GM19099 (cell line): ENCODE measurements around the gene KLHL34.

Experiments used
- POLR2A ChIP-seq: IDR thresholded peaks from 3 replicates; pipeline ENCODE4 v1.6.1; 2011; ENCODE audit warnings: low read depth; ENCODE audit not compliant: insufficient read length; ENCODE audit errors: extremely low read depth

Gene KLHL34, protein sequence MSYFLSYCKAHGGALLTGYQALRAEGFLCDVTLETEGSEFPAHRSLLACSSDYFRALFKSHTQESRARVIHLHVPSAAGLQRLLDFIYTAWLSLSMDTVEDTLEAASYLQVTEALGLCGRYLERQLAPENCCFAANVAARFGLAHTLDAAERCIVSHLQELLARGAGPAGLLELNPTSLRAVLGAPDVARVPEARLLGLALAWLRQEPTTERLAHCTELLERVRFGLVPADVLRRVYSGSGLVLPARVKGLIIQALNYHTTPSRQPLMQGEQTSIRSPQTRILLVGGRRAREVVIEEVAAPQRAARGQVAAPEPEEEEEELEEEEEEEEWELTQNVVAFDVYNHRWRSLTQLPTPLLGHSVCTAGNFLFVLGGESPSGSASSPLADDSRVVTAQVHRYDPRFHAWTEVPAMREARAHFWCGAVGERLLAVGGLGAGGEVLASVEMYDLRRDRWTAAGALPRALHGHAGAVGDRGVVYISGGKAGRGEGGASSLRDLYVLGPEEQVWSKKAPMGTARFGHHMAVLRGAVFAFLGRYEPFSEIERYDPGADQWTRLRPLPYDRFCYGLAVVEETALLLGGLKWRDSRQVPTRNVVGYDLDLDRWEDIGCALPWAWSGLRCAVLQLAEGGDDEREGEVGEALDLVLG

GRCh38 chrX:21658152-21658737 lies at the start of gene KLHL34:
Gene KLHL34 (minus strand): TSS chrX:21658330. CDS start chrX:21657788, 542 bp downstream.
- TF ChIP-seq POLR2A = no peak

- no peak for TF ChIP-seq POLR2A
These were observed 47.1 kb upstream of the KLHL34 start for GRCh38 chrX:21705225-21705624.

DNA sequence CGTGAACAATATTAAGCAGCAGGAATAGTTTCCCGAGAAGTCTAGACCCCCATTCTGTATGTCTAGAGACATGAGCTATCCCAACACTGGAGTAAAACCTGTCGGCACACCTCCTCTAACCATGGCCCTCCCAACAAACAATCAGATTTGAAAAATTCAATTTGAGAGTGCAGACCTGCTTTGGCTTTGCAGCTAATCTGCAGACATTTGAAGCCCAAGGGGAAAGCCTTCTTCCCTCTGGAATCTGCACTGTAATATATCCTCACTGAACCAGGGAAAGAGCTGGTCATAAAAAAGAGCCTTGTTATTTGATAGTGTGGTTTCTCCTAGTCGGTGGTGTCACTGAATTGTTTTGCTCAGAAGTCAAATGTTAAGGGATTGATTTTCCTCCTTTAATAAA lies 44.6 kb upstream of the KLHL34 start:
- no peak for TF ChIP-seq POLR2A

GRCh38 chrX:21700967-21701366 lies 42.8 kb upstream of the KLHL34 start:
- no peak for TF ChIP-seq POLR2A

- no peak for TF ChIP-seq POLR2A
These were observed 42.1 kb upstream of the KLHL34 start for GRCh38 chrX:21700275-21700674.

- TF ChIP-seq POLR2A = no peak
These were observed 41.0 kb upstream of the KLHL34 start for GRCh38 chrX:21699136-21699535.

DNA sequence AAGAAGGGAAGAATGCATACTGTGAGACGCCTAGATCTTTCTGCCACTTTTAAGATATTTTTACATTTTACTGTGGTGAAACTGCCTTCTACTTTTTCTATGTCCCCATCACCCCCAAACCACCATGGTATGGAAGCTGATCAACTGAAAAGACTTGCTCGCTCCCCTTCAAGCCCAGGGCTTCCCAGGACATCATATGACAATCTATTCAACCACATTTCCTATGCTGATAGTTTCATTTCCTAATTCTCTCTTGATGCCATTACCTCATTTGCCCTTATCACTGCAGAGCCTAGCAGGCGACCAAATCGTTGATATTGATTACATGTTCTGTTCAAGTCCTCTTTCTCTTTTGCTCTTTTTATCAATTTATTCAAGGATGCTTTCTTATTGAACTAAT lies 40.1 kb upstream of the KLHL34 start:
- no peak for TF ChIP-seq POLR2A

DNA sequence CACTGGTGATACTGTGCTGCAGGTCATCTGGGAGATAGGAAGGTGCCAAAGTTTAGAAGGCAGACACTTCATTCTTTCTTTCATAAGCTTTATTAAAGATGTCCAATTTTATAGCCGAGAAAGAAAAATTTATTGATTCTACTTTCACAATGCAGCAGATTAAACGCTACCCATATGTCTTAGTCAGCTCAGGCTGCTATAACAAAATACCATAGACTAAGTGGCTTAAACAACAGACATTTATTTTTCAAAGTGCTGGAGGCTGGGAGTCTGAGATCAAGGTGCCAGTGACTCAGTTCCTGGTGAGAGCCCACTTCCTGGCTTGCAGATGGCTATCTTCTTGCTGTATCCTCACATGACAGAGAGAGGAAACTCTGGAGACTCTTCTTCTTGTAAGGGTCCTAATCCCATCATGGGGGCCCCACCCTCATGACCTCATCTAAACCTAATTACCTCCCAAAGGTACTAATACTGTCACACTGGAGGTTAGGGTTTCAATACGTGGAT lies 33.4 kb upstream of the KLHL34 start:
- TF ChIP-seq POLR2A = no peak

- TF ChIP-seq POLR2A = no peak
These were observed 25.8 kb upstream of the KLHL34 start for GRCh38 chrX:21683941-21684340.

GRCh38 chrX:21678048-21678612 lies 20.0 kb upstream of the KLHL34 start:
- no peak for TF ChIP-seq POLR2A

- TF ChIP-seq POLR2A = no peak
These were observed 17.8 kb upstream of the KLHL34 start for GRCh38 chrX:21675931-21676330.

DNA sequence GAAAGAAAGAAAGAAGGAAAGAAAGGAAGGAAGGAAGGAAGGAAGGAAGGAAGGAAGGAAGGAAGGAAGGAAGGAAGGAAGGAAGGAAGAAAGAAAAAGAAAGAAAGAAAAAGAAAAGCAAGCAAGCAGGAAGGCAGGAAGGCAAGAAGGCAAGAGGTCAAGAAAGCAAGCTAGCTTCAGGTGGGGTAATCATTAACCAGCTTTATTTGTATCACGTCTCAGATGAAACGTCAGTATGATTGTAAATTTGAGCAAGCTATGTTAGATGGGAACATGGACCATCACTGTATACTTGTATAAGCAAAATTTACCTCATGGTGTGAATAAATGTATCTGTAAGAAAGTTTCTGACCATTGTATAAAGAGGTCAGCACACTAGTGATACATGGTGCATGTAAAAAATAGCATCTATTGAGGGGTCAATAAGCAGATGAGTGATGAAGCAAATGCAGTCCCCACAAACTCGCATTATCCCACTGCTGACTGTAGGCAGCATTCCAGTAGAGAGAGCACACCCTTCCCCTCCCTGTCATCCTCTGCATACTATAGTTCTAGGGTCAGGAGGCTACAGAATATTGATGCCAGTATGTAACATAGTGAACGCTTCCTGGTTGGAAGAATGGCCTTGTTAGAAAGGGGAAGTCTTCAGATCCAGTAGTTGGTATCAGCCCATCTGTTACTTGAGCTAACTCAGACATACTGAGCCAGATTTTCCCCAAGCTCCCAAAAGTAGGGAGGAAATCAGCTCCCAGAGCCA lies 16.5 kb upstream of the KLHL34 start:
- TF ChIP-seq POLR2A = no peak

DNA sequence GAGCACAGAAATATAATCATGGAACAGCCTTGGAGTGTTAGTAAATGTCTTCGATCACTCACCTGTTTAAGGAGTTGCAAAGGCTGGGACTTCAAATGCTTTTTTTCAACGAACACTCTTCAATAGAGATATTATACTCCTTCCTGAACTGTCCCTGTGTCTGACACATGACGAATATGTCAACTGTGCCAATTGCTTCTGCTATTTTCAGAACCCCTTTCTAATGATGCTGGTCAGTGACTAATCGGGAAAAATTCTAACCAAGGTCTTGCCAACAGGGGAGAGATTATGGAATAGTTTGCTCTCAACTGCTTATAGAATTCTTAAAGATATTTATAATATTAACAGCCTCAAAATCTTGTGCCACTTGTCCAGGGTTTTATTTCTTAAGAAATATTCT lies 8.5 kb upstream of the KLHL34 start:
- no peak for TF ChIP-seq POLR2A

DNA sequence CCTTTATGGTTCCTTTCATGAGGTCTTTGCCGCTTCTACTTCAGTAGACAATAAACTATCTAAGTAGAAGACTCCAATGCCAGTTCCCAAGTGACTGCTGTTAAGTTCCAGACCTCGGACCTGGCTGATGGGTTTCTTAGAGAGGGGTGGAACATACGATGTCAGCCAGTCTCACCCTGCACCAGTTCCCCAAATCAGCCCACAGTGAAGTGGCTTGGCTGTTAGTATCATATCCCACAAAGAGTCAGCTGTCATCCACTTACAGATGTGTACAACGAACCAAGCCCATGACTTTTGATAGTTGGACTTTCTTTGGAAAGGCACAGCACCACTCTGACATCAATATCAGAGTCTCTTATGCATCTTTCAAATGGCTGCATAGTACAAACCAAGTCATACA lies 8.1 kb upstream of the KLHL34 start:
- no peak for TF ChIP-seq POLR2A

GRCh38 chrX:21662761-21663160 lies 4.6 kb upstream of the KLHL34 start:
- TF ChIP-seq POLR2A = no peak
